GM19463 (cell line): ENCODE data around the gene CEP112.
"Not testable (repeated sequence)": the region's sequence is repeated elsewhere in the genome, so short reads cannot be mapped to it uniquely, and the experiment has no call there.

Experiments used
- ATAC-seq: cut with Tn5 transposase; IDR thresholded peaks from one replicate; pipeline ENCODE4 v1.9.1; 2021; ENCODE audit warnings: mild to moderate bottlenecking, moderate library complexity; ENCODE audit not compliant: unreplicated experiment

Gene CEP112

GRCh38 chr17:65794572-65794971 lies 397.4 kb downstream of the CEP112 start:
- ATAC-seq: no peak

GRCh38 chr17:65790241-65790640 lies 401.7 kb downstream of the CEP112 start:
- ATAC-seq: no peak

GRCh38 chr17:65787503-65787902 lies 404.4 kb downstream of the CEP112 start:
- no peak for ATAC-seq

GRCh38 chr17:65786479-65786878 lies 405.5 kb downstream of the CEP112 start:
- ATAC-seq: no peak

- no peak for ATAC-seq
Measured at GRCh38 chr17:65785109-65785508, 406.8 kb downstream of the CEP112 start.

- no peak for ATAC-seq
Measured at GRCh38 chr17:65783845-65784334, 408.0 kb downstream of the CEP112 start.

GRCh38 chr17:65782104-65782706 lies 409.7 kb downstream of the CEP112 start:
- ATAC-seq: not testable (repeated sequence)

GRCh38 chr17:65780111-65780510 lies 411.8 kb downstream of the CEP112 start:
- no peak for ATAC-seq

- ATAC-seq: no peak
Measured at GRCh38 chr17:65776890-65777289, 415.0 kb downstream of the CEP112 start.

- no peak for ATAC-seq
Measured at GRCh38 chr17:65774787-65775186, 417.1 kb downstream of the CEP112 start.

- ATAC-seq: no peak
Measured at GRCh38 chr17:65772989-65773388, 418.9 kb downstream of the CEP112 start.

- ATAC-seq: no peak
Measured at GRCh38 chr17:65771704-65772103, 420.2 kb downstream of the CEP112 start.

- ATAC-seq: no peak
Measured at GRCh38 chr17:65763786-65764185, 428.1 kb downstream of the CEP112 start.

- no peak for ATAC-seq
Measured at GRCh38 chr17:65762973-65763372, 429.0 kb downstream of the CEP112 start.

- ATAC-seq: no peak
Measured at GRCh38 chr17:65759532-65759931, 432.4 kb downstream of the CEP112 start.

GRCh38 chr17:65756760-65757159 lies 435.2 kb downstream of the CEP112 start:
- no peak for ATAC-seq

GRCh38 chr17:65755799-65756198 lies 436.1 kb downstream of the CEP112 start:
- no peak for ATAC-seq

- ATAC-seq: no peak
Measured at GRCh38 chr17:65754630-65755029, 437.3 kb downstream of the CEP112 start.

- no peak for ATAC-seq
Measured at GRCh38 chr17:65754081-65754480, 437.9 kb downstream of the CEP112 start.

- ATAC-seq: no peak
Measured at GRCh38 chr17:65753348-65753747, 438.6 kb downstream of the CEP112 start.

GRCh38 chr17:65751263-65751662 lies 440.7 kb downstream of the CEP112 start:
- ATAC-seq: no peak

- ATAC-seq: peak; percentile 63
Measured at GRCh38 chr17:65750631-65751115, 441.3 kb downstream of the CEP112 start.

- no peak for ATAC-seq
Measured at GRCh38 chr17:65750166-65750565, 441.8 kb downstream of the CEP112 start.
